GM12891 (cell line): Measurements from ENCODE around the gene SNAPC2.

Source experiments
- PAX5 ChIP-seq: IDR thresholded peaks from 2 replicates; pipeline ENCODE4 v1.6.1; 2011; ENCODE audit warnings: low read length, moderate library complexity, mild to moderate bottlenecking; ENCODE audit not compliant: insufficient read depth, severe bottlenecking
- POLR2A ChIP-seq: IDR thresholded peaks from 2 replicates; pipeline ENCODE4 v1.6.1; 2011; ENCODE audit warnings: low read depth, low read length, control low read depth
- POLR2AphosphoS5 ChIP-seq: IDR thresholded peaks from 2 replicates; pipeline ENCODE4 v1.6.1; 2011; ENCODE audit warnings: low read depth, low read length, control low read depth
- POU2F2 ChIP-seq: IDR thresholded peaks from 2 replicates; pipeline ENCODE4 v1.6.1; 2011; ENCODE audit warnings: low read depth, mild to moderate bottlenecking, control low read depth, low read length, moderate library complexity
- SPI1 ChIP-seq: IDR thresholded peaks from 2 replicates; pipeline ENCODE4 v1.6.1; 2011; ENCODE audit warnings: low read depth, low read length, control low read depth
- TAF1 ChIP-seq: IDR thresholded peaks from 2 replicates; pipeline ENCODE4 v1.6.1; 2011; ENCODE audit warnings: low read depth, low read length, control low read depth

GRCh38 chr19:7921967-7922835, 2.1 kb downstream of the SNAPC2 start:
- TF ChIP-seq POLR2AphosphoS5 (no peak), POU2F2 (no peak), TAF1 (no peak), POLR2A (no peak), SPI1 (no peak), PAX5 (no peak)
